ENCODE measurements around the gene NEXN.

DNA sequence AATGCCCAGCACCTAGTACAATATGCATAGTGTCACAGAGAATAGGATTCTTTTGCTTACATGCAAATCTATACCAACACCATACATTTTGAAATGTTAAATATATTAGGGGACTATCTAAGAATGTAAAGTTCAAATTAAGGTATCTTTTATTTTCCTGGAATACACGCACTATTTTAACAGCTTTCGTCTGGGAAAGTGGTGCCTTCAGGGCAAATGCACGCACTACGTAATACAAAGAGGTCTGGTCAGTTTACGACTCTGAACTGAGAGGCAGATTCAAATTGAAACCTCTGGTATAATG lies 89.5 kb downstream of the NEXN start:
- TF ChIP-seq, protein P1, sequence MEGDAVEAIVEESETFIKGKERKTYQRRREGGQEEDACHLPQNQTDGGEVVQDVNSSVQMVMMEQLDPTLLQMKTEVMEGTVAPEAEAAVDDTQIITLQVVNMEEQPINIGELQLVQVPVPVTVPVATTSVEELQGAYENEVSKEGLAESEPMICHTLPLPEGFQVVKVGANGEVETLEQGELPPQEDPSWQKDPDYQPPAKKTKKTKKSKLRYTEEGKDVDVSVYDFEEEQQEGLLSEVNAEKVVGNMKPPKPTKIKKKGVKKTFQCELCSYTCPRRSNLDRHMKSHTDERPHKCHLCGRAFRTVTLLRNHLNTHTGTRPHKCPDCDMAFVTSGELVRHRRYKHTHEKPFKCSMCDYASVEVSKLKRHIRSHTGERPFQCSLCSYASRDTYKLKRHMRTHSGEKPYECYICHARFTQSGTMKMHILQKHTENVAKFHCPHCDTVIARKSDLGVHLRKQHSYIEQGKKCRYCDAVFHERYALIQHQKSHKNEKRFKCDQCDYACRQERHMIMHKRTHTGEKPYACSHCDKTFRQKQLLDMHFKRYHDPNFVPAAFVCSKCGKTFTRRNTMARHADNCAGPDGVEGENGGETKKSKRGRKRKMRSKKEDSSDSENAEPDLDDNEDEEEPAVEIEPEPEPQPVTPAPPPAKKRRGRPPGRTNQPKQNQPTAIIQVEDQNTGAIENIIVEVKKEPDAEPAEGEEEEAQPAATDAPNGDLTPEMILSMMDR (conservative IDR thresholded peaks at IDR 0.05; ENCODE audit: low read length), result no peak
- TF ChIP-seq EZH2phosphoT487 (IDR thresholded peaks at IDR 0.05; ENCODE audit: borderline replicate concordance, low read depth, low read length), result no peak

Measured in OCI-LY7 (cell line).